Lower lobe of right lung (tissue), 2 donors: ENCODE data around the gene ADORA3. TPM values are rescaled to one million over a fixed set of nuclear protein-coding genes. Genes with fewer than 3 reads are reported as not detected.

Experiments used
- ATAC-seq, 2 donors: fragments of 200-7000 bp; cut with Tn5 transposase; one replicate each; pipeline ENCODE4 v1.9.1; 2020 to 2022; ENCODE audit warnings: mild to moderate bottlenecking in 2 of 2, moderate library complexity in 2 of 2
- DNase-seq: peaks from one replicate; pipeline ENCODE4 v3.0.0-alpha.2; 2020
- H3K27ac ChIP-seq: fragments of 200-600 bp; one replicate; pipeline ENCODE4 v1.8.0; 2022
- H3K27me3 ChIP-seq: fragments of 200-600 bp; one replicate; pipeline ENCODE4 v1.8.0; 2022; ENCODE audit warnings: low read depth
- H3K36me3 ChIP-seq: fragments of 200-600 bp; one replicate; pipeline ENCODE4 v1.8.0; 2022; ENCODE audit warnings: mild to moderate bottlenecking
- H3K4me1 ChIP-seq: fragments of 200-600 bp; one replicate; pipeline ENCODE4 v1.8.0; 2022
- H3K4me3 ChIP-seq: fragments of 200-600 bp; one replicate; pipeline ENCODE4 v1.8.0; 2022; ENCODE audit warnings: mild to moderate bottlenecking
- H3K9me3 ChIP-seq: fragments of 200-600 bp; one replicate; pipeline ENCODE4 v1.8.0; 2022
- CTCF ChIP-seq: fragments of 200-600 bp; IDR thresholded peaks from one replicate; pipeline ENCODE4 v1.8.0; 2022; ENCODE audit warnings: antibody characterized with exemption, mild to moderate bottlenecking
- intact Hi-C: fragments of 100-400 bp; cut with DNase I; formaldehyde crosslinking; loops from one replicate; pipeline ENCODE4 v1.11.0; 2022
- total RNA-seq: library from RNA; stranded (reverse); fragmentation: NEBNext Ultra II Directional; extraction: Animal tissue kit (Norgen Biotek cat#: 25700); gene quantifications from one replicate; pipeline ENCODE4 v1.2.1, GENCODE V29; 2021
- donor health status: DM: no; HTN: yes; CAD: no; lungs with severe emphysema.

Gene ADORA3
- total RNA-seq, 1 donor from 2014 or later = 10.3 TPM

- H3K36me3 ChIP-seq = no peaks in the 10 kb centered on the region
- H3K9me3 ChIP-seq = no peaks in the 10 kb centered on the region
- H3K27me3 ChIP-seq = no peaks in the 10 kb centered on the region
- DNase-seq (no peak), ATAC-seq (peak in 1 of 2 donors; percentile 6)
- intact Hi-C loops = no loop called here
- H3K27ac ChIP-seq = peak overlapping the region; percentile 95
- TF ChIP-seq CTCF = no peak
- H3K4me3 ChIP-seq = no peak overlapping the region
- peaks cover 59% of the 10 kb centered on the region for H3K4me1 ChIP-seq
These were observed 2.2 kb upstream of the ADORA3 start for GRCh38 chr1:111505641-111506119.

GRCh38 chr1:111504097-111504496, 664 bp upstream of the ADORA3 start:
- peak overlapping the region; percentile 27 for H3K27ac ChIP-seq
- DNase-seq (no peak), ATAC-seq (no peak)
- H3K9me3 ChIP-seq = no peaks in the 10 kb centered on the region
- H3K4me1 ChIP-seq = peaks cover 43% of the 10 kb centered on the region
- H3K36me3 ChIP-seq = no peaks in the 10 kb centered on the region
- H3K4me3 ChIP-seq = no peak overlapping the region
- no peaks in the 10 kb centered on the region for H3K27me3 ChIP-seq
- no peak for TF ChIP-seq CTCF
- intact Hi-C loops = no loop called here

- no peak for ATAC-seq
- Histone ChIP-seq H3K4me3 (peak overlapping the region; percentile 14), H3K27ac (no peak overlapping the region), H3K36me3 (no peaks in the 10 kb centered on the region), H3K27me3 (no peaks in the 10 kb centered on the region), H3K4me1 (peaks cover 21% of the 10 kb centered on the region), H3K9me3 (no peaks in the 10 kb centered on the region)
- TF ChIP-seq CTCF = no peak
- intact Hi-C loops = no loop called here
- no peak for DNase-seq
These were observed 1.8 kb downstream of the ADORA3 start for GRCh38 chr1:111501645-111502044.

GRCh38 chr1:111499026-111499785, 4.2 kb downstream of the ADORA3 start:
- Histone ChIP-seq H3K4me3 (no peak overlapping the region), H3K36me3 (no peaks in the 10 kb centered on the region), H3K27me3 (no peaks in the 10 kb centered on the region), H3K27ac (no peak overlapping the region), H3K9me3 (no peaks in the 10 kb centered on the region), H3K4me1 (peaks cover 6% of the 10 kb centered on the region)
- ATAC-seq = no peak
- DNase-seq = no peak
- no peak for TF ChIP-seq CTCF
- intact Hi-C loops = no loop called here

GRCh38 chr1:111497592-111497991, 5.8 kb downstream of the ADORA3 start:
- no peak for TF ChIP-seq CTCF
- no peaks in the 10 kb centered on the region for H3K9me3 ChIP-seq
- DNase-seq (no peak), ATAC-seq (no peak)
- no peak overlapping the region for H3K27ac ChIP-seq
- H3K4me1 ChIP-seq = no peaks in the 10 kb centered on the region
- no peak overlapping the region for H3K4me3 ChIP-seq
- no peaks in the 10 kb centered on the region for H3K27me3 ChIP-seq
- no peaks in the 10 kb centered on the region for H3K36me3 ChIP-seq
- intact Hi-C loops = no loop called here
